Ovary (tissue), 9 donors: ENCODE measurements around the gene XIRP2. TPM values are rescaled to one million over a fixed set of nuclear protein-coding genes. Genes with fewer than 3 reads are reported as not detected.

Experiments used
- DNase-seq, 5 donors: peaks; one replicate each; pipeline ENCODE4 v3.0.0-alpha.2; 2019 to 2020
- H3K27ac ChIP-seq, 2 donors: fragments of 200-600 bp; one replicate each; pipeline versions ENCODE4 v1.5.1 to v1.8.0; 2019 to 2022
- H3K27me3 ChIP-seq: fragments of 200-600 bp; one replicate; pipeline ENCODE4 v1.8.0; 2022
- H3K36me3 ChIP-seq: fragments of 200-600 bp; sonication (generic); one replicate; pipeline ENCODE4 v1.5.1; 2019
- H3K4me1 ChIP-seq: one replicate; pipeline ENCODE4 v1.8.1; 2013; ENCODE audit warnings: mild to moderate bottlenecking, moderate library complexity; ENCODE audit not compliant: insufficient read depth
- H3K4me3 ChIP-seq: fragments of 200-600 bp; sonication (generic); one replicate; pipeline ENCODE4 v1.5.1; 2017
- H3K9me3 ChIP-seq, 2 donors: fragments of 200-600 bp in 1 of 2; sonication (generic) in 1 of 2; one replicate each; pipeline versions ENCODE4 v1.5.1 to v1.8.1; 2013 to 2019; ENCODE audit warnings: mild to moderate bottlenecking in 1 of 2, moderate library complexity in 1 of 2
- CTCF ChIP-seq, 3 donors: fragments of 450-650 bp in 2 of 3; fragments of 200-600 bp in 1 of 3; IDR thresholded peaks; one replicate each; pipeline versions ENCODE4 v1.5.1 to v1.8.0; 2016 to 2022; ENCODE audit warnings: antibody characterized with exemption in 3 of 3, mild to moderate bottlenecking in 1 of 3
- EP300 ChIP-seq: sonication (generic); formaldehyde crosslinking; IDR thresholded peaks from one replicate; pipeline ENCODE4 v1.6.1; 2017; ENCODE audit warnings: antibody characterized with exemption
- POLR2A ChIP-seq: fragments of 450-650 bp; IDR thresholded peaks from one replicate; pipeline ENCODE4 v1.6.1; 2017; ENCODE audit warnings: antibody characterized with exemption, mild to moderate bottlenecking, moderate library complexity
- WGBS, 3 donors: extraction: QIAGEN DNeasy Blood & Tissue Kit in 1 of 3; methylation state at CpG; one replicate each; pipeline versions ENCODE4 v1.1.5 to v1.1.7; 2013 to 2017; 5-methylcytosine and 5-hydroxymethylcytosine counted together
- intact Hi-C, 4 donors: fragments of 100-400 bp; cut with DNase I; formaldehyde crosslinking; loops; one replicate each; pipeline versions ENCODE4 v1.11.0 to v1.15.1; 2022 to 2023
- polyA plus RNA-seq, 2 donors: library from polyadenylated mRNA; stranded (reverse); fragments of 200-250 nt in 1 of 2; fragments of 350-450 nt in 1 of 2; fragmentation: Illumina TruSeq in 1 of 2; extraction: RNeasy Lipid Tissue Mini Kit (QIAGEN cat#74804) in 1 of 2; gene quantifications; one replicate each; pipeline ENCODE4 v1.2.3, GENCODE V29; 2013 to 2014
- total RNA-seq, 7 donors: library from RNA; depleted of rRNA in 2 of 7; stranded (reverse); fragments of >200 nt in 2 of 7; fragmentation: NEBNext Ultra II Directional in 3 of 7; extraction: Animal tissue kit (Norgen Biotek cat#: 25700) in 3 of 7; gene quantifications; one replicate each; pipeline versions ENCODE4 v1.1.0 to v1.2.4, GENCODE V29; 2016 to 2023
- donor health status: DM: no; HTN: no; CAD: no; lungs with moderate emphysema.
- donor health status: DM: no; HTN: no; CAD: no.
- donor health status: Bipolar disorder and iron deficiency.
- donor health status: DM: yes; HTN: yes; CAD: no.
- donor health status: DM: no; HTN: no; CAD: no.
- donor health status: DM: yes; HTN: yes; CAD: no.

XIRP2 gene
- total and polyA plus RNA-seq, 9 donors: 0.03 to 0.47 (median 0.12) TPM; not detected in 4

DNA sequence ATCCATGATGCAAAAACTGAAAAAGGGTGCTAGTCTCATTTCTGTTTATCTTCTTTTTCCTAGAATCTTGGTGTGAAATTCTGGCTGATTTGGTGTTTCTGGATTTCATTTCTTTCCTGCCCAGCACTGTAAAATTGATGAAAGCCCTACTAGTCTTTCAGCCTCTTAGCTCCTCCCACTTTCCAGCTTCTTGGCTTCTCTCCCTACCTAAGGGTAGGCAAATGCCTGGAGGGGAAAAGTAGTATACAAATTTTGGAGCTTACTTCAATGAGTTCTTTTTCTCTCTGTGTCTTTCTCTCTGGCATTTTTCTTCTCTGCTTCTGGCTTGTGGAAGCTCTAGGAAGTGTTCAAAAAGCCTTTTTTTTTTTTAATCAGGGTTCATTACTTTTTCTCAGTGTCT lies 160.5 kb downstream of the XIRP2 start:
- no peaks in the 10 kb centered on the region for H3K9me3 ChIP-seq
- no peaks in the 10 kb centered on the region for H3K4me1 ChIP-seq
- intact Hi-C loops: no loop called here
- H3K36me3 ChIP-seq: no peaks in the 10 kb centered on the region
- TF ChIP-seq EP300 (no peak), CTCF (IDR thresholded peaks at IDR 0.05) (no peak), POLR2A (no peak)
- no peak overlapping the region for H3K4me3 ChIP-seq
- no peak overlapping the region for H3K27ac ChIP-seq
- no peaks in the 10 kb centered on the region for H3K27me3 ChIP-seq
- DNase-seq: no peak

DNA sequence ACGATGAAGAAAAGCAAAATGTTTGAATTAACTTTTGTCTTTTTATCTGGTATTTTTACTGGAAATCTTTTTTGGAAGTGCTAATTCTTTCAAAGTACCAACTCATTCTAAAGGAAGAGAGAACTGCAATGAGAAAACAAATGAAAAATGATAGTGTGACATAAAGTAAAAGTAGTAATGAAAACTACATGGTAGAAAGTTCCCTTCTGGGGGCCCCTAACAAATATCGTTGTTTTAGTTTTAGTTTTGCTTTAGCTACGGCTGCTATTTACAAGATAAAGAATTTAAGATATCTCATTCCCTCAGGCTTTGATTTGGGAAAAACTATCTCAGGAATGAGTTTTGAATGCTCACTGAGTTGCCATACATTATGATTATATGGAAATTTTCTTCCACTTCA lies 161.4 kb downstream of the XIRP2 start:
- Histone ChIP-seq H3K27ac (no peak overlapping the region), H3K4me3 (no peak overlapping the region), H3K36me3 (no peaks in the 10 kb centered on the region), H3K9me3 (no peaks in the 10 kb centered on the region), H3K4me1 (no peaks in the 10 kb centered on the region), H3K27me3 (no peaks in the 10 kb centered on the region)
- intact Hi-C loops: no loop called here
- 12 to 49% (median 15%) methylated on average over 3 of the region's 3 CpGs for WGBS, 3 donors
- DNase-seq: no peak
- TF ChIP-seq CTCF (IDR thresholded peaks at IDR 0.05): no peak
- TF ChIP-seq POLR2A: no peak
- TF ChIP-seq EP300: no peak

GRCh38 chr2:167052825-167053224 lies 164.5 kb downstream of the XIRP2 start:
- no peak overlapping the region for H3K27ac ChIP-seq
- no peaks in the 10 kb centered on the region for H3K27me3 ChIP-seq
- 55 to 64% (median 59%) methylated on average over 1 of the region's 1 CpG for WGBS, 3 donors
- no peaks in the 10 kb centered on the region for H3K9me3 ChIP-seq
- no peaks in the 10 kb centered on the region for H3K4me1 ChIP-seq
- DNase-seq: no peak
- intact Hi-C loops: no loop called here
- H3K36me3 ChIP-seq: no peaks in the 10 kb centered on the region
- no peak overlapping the region for H3K4me3 ChIP-seq
- no peak for TF ChIP-seq CTCF (IDR thresholded peaks at IDR 0.05)
- TF ChIP-seq POLR2A: no peak
- no peak for TF ChIP-seq EP300

DNA sequence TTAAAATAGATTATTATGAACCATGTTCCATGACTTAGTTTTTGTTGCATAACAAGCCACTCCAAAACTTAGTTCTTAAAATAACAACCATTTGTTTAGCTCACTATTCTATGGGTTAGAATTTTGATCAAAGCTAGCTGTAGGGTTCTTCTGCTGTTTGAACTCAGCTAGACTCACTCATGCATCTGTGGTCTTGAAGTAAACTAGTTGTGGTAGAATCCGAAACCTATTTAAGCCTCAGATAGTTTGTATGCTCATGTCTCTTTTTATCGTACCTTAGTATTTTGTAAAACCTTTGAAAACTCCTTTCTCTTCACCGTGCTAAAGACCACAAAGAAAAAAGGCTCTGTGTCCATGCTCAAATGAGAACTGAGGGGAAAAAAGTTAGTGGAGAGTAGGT lies 166.6 kb downstream of the XIRP2 start:
- 87 to 90% (median 90%) methylated on average over 3 of the region's 3 CpGs for WGBS, 3 donors
- Histone ChIP-seq H3K27me3 (no peaks in the 10 kb centered on the region), H3K9me3 (no peaks in the 10 kb centered on the region), H3K4me3 (no peak overlapping the region), H3K4me1 (no peaks in the 10 kb centered on the region), H3K36me3 (no peaks in the 10 kb centered on the region), H3K27ac (no peak overlapping the region)
- TF ChIP-seq POLR2A: no peak
- TF ChIP-seq EP300: no peak
- TF ChIP-seq CTCF (IDR thresholded peaks at IDR 0.05): no peak
- intact Hi-C loops: no loop called here
- DNase-seq: no peak

DNA sequence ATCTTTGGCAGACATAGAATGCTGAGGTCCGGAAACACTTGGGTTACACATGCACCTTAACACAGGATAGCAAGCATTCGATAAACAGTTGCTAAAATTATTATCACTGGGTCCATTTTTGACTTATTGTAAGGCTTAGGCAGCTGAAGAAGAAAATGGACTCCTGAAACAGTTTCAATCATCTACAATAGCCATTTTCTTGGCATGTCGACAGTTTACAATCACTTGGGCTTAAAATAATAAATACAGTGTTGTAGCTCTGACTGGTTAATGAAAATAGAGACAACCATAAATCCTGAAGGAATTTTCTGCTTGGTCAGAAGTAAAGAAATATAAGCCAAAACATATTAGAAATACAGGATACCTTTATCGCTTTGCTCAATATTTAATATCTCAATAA lies 169.2 kb downstream of the XIRP2 start:
- no peak for DNase-seq
- no peak overlapping the region for H3K4me3 ChIP-seq
- no peaks in the 10 kb centered on the region for H3K4me1 ChIP-seq
- 74 to 85% (median 78%) methylated on average over 4 of the region's 4 CpGs for WGBS, 3 donors
- H3K27me3 ChIP-seq: no peaks in the 10 kb centered on the region
- no peak overlapping the region for H3K27ac ChIP-seq
- intact Hi-C loops: no loop called here
- TF ChIP-seq POLR2A: no peak
- no peak for TF ChIP-seq CTCF (IDR thresholded peaks at IDR 0.05)
- no peak for TF ChIP-seq EP300
- H3K9me3 ChIP-seq: no peaks in the 10 kb centered on the region
- H3K36me3 ChIP-seq: no peaks in the 10 kb centered on the region
